PFSK-1 (cell line): ENCODE results near the gene VOPP1.

Experiments used
- FOXP2 ChIP-seq: optimal IDR thresholded peaks from 2 replicates; pipeline ENCODE3; 2011; ENCODE audit warnings: borderline replicate concordance, control low read depth, inconsistent platforms; ENCODE audit not compliant: insufficient read depth; ENCODE audit errors: extremely low read length, extremely low read depth
- POLR2AphosphoS5 ChIP-seq: IDR thresholded peaks from 2 replicates; pipeline ENCODE4 v1.6.1; 2012; ENCODE audit warnings: low read depth, mild to moderate bottlenecking, control low read depth, low read length, moderate library complexity
- REST ChIP-seq, 2 experiments: IDR thresholded peaks; 2 replicates each; pipeline versions ENCODE4 v1.6.1 to v1.8.0; 2011 to 2012; ENCODE audit warnings: low read depth in 2 of 2, low read length in 2 of 2, control low read depth in 1 of 2, inconsistent platforms in 1 of 2, mild to moderate bottlenecking in 1 of 2, moderate library complexity in 1 of 2; ENCODE audit not compliant: insufficient read depth in 1 of 2
- SIN3A ChIP-seq: IDR thresholded peaks from 2 replicates; pipeline ENCODE4 v1.6.1; 2012; ENCODE audit warnings: mild to moderate bottlenecking, low read length, moderate library complexity, borderline replicate concordance; ENCODE audit not compliant: insufficient read depth
- TAF1 ChIP-seq: IDR thresholded peaks from 2 replicates; pipeline ENCODE4 v1.6.1; 2012; ENCODE audit warnings: low read length, control low read depth, borderline replicate concordance; ENCODE audit not compliant: insufficient read depth

VOPP1 gene

GRCh38 chr7:55448526-55448925, 123.8 kb downstream of the VOPP1 start:
- TF ChIP-seq POLR2AphosphoS5 (no peak), TAF1 (no peak), REST (IDR thresholded peaks at IDR 0.05; ENCODE audit: insufficient read depth in 1 of 2, low read depth in 2 of 2, low read length in 2 of 2) (no peak), SIN3A (no peak), FOXP2 (no peak)

- no peak for TF ChIP-seq FOXP2
- TF ChIP-seq TAF1 = no peak
- TF ChIP-seq REST (IDR thresholded peaks at IDR 0.05; ENCODE audit: insufficient read depth in 1 of 2, low read depth in 2 of 2, low read length in 2 of 2) = no peak
- no peak for TF ChIP-seq SIN3A
- TF ChIP-seq POLR2AphosphoS5 = no peak
Observed at GRCh38 chr7:55444786-55445185, 127.5 kb downstream of the VOPP1 start.

GRCh38 chr7:55441774-55442522, 130.4 kb downstream of the VOPP1 start:
- TF ChIP-seq FOXP2 = no peak

GRCh38 chr7:55441002-55441401, 131.3 kb downstream of the VOPP1 start:
- TF ChIP-seq REST (IDR thresholded peaks at IDR 0.05; ENCODE audit: insufficient read depth in 1 of 2, low read depth in 2 of 2, low read length in 2 of 2) = no peak
- TF ChIP-seq FOXP2 = no peak
- no peak for TF ChIP-seq TAF1
- no peak for TF ChIP-seq POLR2AphosphoS5
- TF ChIP-seq SIN3A = no peak

- TF ChIP-seq POLR2AphosphoS5 = no peak
- TF ChIP-seq SIN3A = no peak
- no peak for TF ChIP-seq TAF1
- no peak for TF ChIP-seq REST (IDR thresholded peaks at IDR 0.05; ENCODE audit: insufficient read depth in 1 of 2, low read depth in 2 of 2, low read length in 2 of 2)
- TF ChIP-seq FOXP2 = no peak
Observed at GRCh38 chr7:55440040-55440690, 132.1 kb downstream of the VOPP1 start.
